Cardiac fibroblast (primary cell): ENCODE measurements around the gene ZMYND8.
"Not testable (repeated sequence)": the region's sequence is repeated elsewhere in the genome, so short reads cannot be mapped to it uniquely, and the experiment has no call there.

Experiments used
- DNase-seq, 2 donors: peaks; one replicate each; pipeline versions ENCODE4 v3.0.0 to v3.0.0-alpha.2; 2010; ENCODE audit warnings: low read depth in 2 of 2
- H3K4me3 ChIP-seq, 2 donors: replicated peaks in 1 of 2; 1 replicate in 1 of 2; 2 replicates in 1 of 2; pipeline ENCODE4 v1.5.1; 2011; ENCODE audit warnings: low read depth in 2 of 2, low read length in 2 of 2, mild to moderate bottlenecking in 2 of 2, moderate library complexity in 1 of 2
- CTCF ChIP-seq: IDR thresholded peaks from one replicate; pipeline ENCODE4 v1.5.1; 2011; ENCODE audit warnings: low read depth, mild to moderate bottlenecking, low read length, inconsistent platforms

Gene ZMYND8

GRCh38 chr20:47205577-47206123 is 150.8 kb downstream of the ZMYND8 start:
- DNase-seq: peak; percentile 90 to 91
- TF ChIP-seq CTCF: peak; percentile 90
- no peak overlapping the region for H3K4me3 ChIP-seq

GRCh38 chr20:47204850-47205122 is 151.7 kb downstream of the ZMYND8 start:
- DNase-seq, H3K4me3 ChIP-seq: not testable (repeated sequence)

GRCh38 chr20:47204008-47204849 is 152.3 kb downstream of the ZMYND8 start:
- H3K4me3 ChIP-seq: no peak overlapping the region
- DNase-seq: peak in 1 of 2 donors; percentile 78
- no peak for TF ChIP-seq CTCF

- no peak for TF ChIP-seq CTCF
Measured at GRCh38 chr20:47202733-47203667, 153.5 kb downstream of the ZMYND8 start.

GRCh38 chr20:47201074-47201730 is 155.3 kb downstream of the ZMYND8 start:
- DNase-seq: no peak
- no peak for TF ChIP-seq CTCF

More at GRCh38 chr20:47202733-47203667, 153.5 kb downstream of the ZMYND8 start:
- H3K4me3 ChIP-seq: no peak overlapping the region
- no peak for DNase-seq

GRCh38 chr20:47198996-47199552 is 157.4 kb downstream of the ZMYND8 start:
- no peak for TF ChIP-seq CTCF
- no peak overlapping the region for H3K4me3 ChIP-seq
- no peak for DNase-seq

More at GRCh38 chr20:47201074-47201730, 155.3 kb downstream of the ZMYND8 start:
- no peak overlapping the region for H3K4me3 ChIP-seq
